Neural progenitor cell (in vitro differentiated cells): ENCODE data around the gene WDR37.
A peak's percentile ranks its signal among the peaks of the same experiment; 100 is the strongest.

Source experiments
- CTCF ChIP-seq: fragments of 200-600 bp; sonication (generic); IDR thresholded peaks from 2 replicates; pipeline ENCODE4 v1.5.1; 2017; ENCODE audit warnings: antibody characterized with exemption, mild to moderate bottlenecking
- EZH2 ChIP-seq: fragments of 200-600 bp; sonication (generic); IDR thresholded peaks from 2 replicates; pipeline ENCODE4 v1.6.1; 2017; ENCODE audit warnings: antibody characterized with exemption, mild to moderate bottlenecking, moderate library complexity
- EZH2phosphoT487 ChIP-seq: fragments of 200-600 bp; sonication (generic); IDR thresholded peaks from 2 replicates; pipeline ENCODE4 v1.6.1; 2017; ENCODE audit warnings: antibody characterized with exemption

GRCh38 chr10:1050554-1050953 is 5.6 kb upstream of the WDR37 start:
- TF ChIP-seq CTCF (peak; percentile 6), EZH2phosphoT487 (no peak), EZH2 (no peak)
